Measurements from ENCODE around the gene KLF13.
A peak's percentile ranks its signal among the peaks of the same experiment; 100 is the strongest.

Gene KLF13

GRCh38 chr15:31292391-31293015, 34.1 kb upstream of the KLF13 start:
- Histone ChIP-seq H3K4me3 (ENCODE audit: low read depth in 1 of 2, low read length in 2 of 2) (no peak overlapping the region), H3K4me1 (ENCODE audit: control insufficient read depth in 1 of 2, insufficient read depth in 2 of 2, low read length in 2 of 2) (peaks cover 0 to 5% of the 10 kb centered on the region in 2 donors), H3K36me3 (ENCODE audit: control insufficient read depth in 1 of 2, insufficient read depth in 2 of 2, low read length in 2 of 2) (no peaks in the 10 kb centered on the region), H3K9me3 (ENCODE audit: control insufficient read depth in 1 of 2, low read length in 2 of 2) (peaks cover 0 to 3% of the 10 kb centered on the region in 2 donors), H3K27ac (ENCODE audit: low read length) (no peak overlapping the region), H3K27me3 (ENCODE audit: low read depth, low read length) (no peaks in the 10 kb centered on the region)

- H3K36me3 ChIP-seq (ENCODE audit: control insufficient read depth in 1 of 2, insufficient read depth in 2 of 2, low read length in 2 of 2): no peaks in the 10 kb centered on the region
- H3K4me3 ChIP-seq (ENCODE audit: low read depth in 1 of 2, low read length in 2 of 2): no peak overlapping the region
- peaks cover 0 to 5% of the 10 kb centered on the region in 2 donors for H3K4me1 ChIP-seq (ENCODE audit: control insufficient read depth in 1 of 2, insufficient read depth in 2 of 2, low read length in 2 of 2)
- H3K9me3 ChIP-seq (ENCODE audit: control insufficient read depth in 1 of 2, low read length in 2 of 2): no peaks in the 10 kb centered on the region
- no peak overlapping the region for H3K27ac ChIP-seq (ENCODE audit: low read length)
- no peaks in the 10 kb centered on the region for H3K27me3 ChIP-seq (ENCODE audit: low read depth, low read length)
These were observed 33.0 kb upstream of the KLF13 start for GRCh38 chr15:31293655-31294054.

DNA sequence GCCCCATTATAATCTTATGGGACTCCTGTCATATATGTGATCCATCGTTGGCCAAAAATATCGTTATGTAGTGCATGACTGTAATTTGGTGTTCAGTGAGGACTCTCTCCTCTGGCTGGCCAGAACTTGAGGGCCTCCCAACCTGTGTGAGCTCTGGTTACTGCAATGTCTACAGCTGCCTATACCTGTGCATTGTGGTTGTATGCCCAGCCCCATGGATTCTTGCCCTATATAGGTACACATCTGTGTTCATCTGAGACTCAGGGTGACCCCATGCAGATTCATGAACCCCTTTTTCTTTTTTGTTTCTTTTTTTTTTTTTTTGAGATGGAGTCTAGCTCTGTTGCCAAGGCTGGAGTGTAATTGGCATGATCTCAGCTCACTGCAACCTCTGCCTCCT, 32.6 kb upstream of the KLF13 start:
- Histone ChIP-seq H3K4me1 (ENCODE audit: control insufficient read depth in 1 of 2, insufficient read depth in 2 of 2, low read length in 2 of 2) (peaks cover 0 to 5% of the 10 kb centered on the region in 2 donors), H3K27me3 (ENCODE audit: low read depth, low read length) (no peaks in the 10 kb centered on the region), H3K4me3 (ENCODE audit: low read depth in 1 of 2, low read length in 2 of 2) (no peak overlapping the region), H3K36me3 (ENCODE audit: control insufficient read depth in 1 of 2, insufficient read depth in 2 of 2, low read length in 2 of 2) (no peaks in the 10 kb centered on the region), H3K27ac (ENCODE audit: low read length) (no peak overlapping the region), H3K9me3 (ENCODE audit: control insufficient read depth in 1 of 2, low read length in 2 of 2) (no peaks in the 10 kb centered on the region)

GRCh38 chr15:31295658-31296057, 31.0 kb upstream of the KLF13 start:
- Histone ChIP-seq H3K27ac (ENCODE audit: low read length) (no peak overlapping the region), H3K4me3 (ENCODE audit: low read depth in 1 of 2, low read length in 2 of 2) (no peak overlapping the region), H3K36me3 (ENCODE audit: control insufficient read depth in 1 of 2, insufficient read depth in 2 of 2, low read length in 2 of 2) (no peaks in the 10 kb centered on the region), H3K27me3 (ENCODE audit: low read depth, low read length) (no peaks in the 10 kb centered on the region), H3K9me3 (ENCODE audit: control insufficient read depth in 1 of 2, low read length in 2 of 2) (no peaks in the 10 kb centered on the region), H3K4me1 (ENCODE audit: control insufficient read depth in 1 of 2, insufficient read depth in 2 of 2, low read length in 2 of 2) (peaks cover 0 to 5% of the 10 kb centered on the region in 2 donors)

DNA sequence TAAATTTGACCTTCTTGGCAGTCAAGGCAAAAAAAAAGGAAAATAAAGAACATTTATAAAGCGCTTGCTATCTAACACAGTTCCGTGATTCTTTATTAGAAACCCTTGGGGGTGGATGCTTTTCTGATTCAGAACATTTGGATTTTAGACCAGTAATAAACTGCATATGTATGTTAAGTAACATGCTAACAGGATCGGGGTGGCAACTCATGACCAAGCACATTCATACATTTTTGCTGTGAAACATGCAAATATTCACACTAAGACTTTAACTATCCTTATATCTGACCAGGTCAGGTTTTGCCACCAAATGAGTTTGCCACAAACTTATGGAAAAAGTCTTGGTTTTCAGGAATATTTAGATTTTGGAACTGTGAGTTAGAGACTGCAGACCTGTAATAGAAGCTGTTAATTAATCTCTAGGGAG, 30.4 kb upstream of the KLF13 start:
- H3K27me3 ChIP-seq (ENCODE audit: low read depth, low read length): no peaks in the 10 kb centered on the region
- no peak overlapping the region for H3K4me3 ChIP-seq (ENCODE audit: low read depth in 1 of 2, low read length in 2 of 2)
- peaks cover 0 to 6% of the 10 kb centered on the region in 2 donors for H3K4me1 ChIP-seq (ENCODE audit: control insufficient read depth in 1 of 2, insufficient read depth in 2 of 2, low read length in 2 of 2)
- no peak overlapping the region for H3K27ac ChIP-seq (ENCODE audit: low read length)
- H3K36me3 ChIP-seq (ENCODE audit: control insufficient read depth in 1 of 2, insufficient read depth in 2 of 2, low read length in 2 of 2): no peaks in the 10 kb centered on the region
- H3K9me3 ChIP-seq (ENCODE audit: control insufficient read depth in 1 of 2, low read length in 2 of 2): no peaks in the 10 kb centered on the region

- H3K4me1 ChIP-seq (ENCODE audit: control insufficient read depth in 1 of 2, insufficient read depth in 2 of 2, low read length in 2 of 2): peaks cover 0 to 9% of the 10 kb centered on the region in 2 donors
- no peaks in the 10 kb centered on the region for H3K27me3 ChIP-seq (ENCODE audit: low read depth, low read length)
- no peaks in the 10 kb centered on the region for H3K36me3 ChIP-seq (ENCODE audit: control insufficient read depth in 1 of 2, insufficient read depth in 2 of 2, low read length in 2 of 2)
- peak overlapping the region; percentile 39 for H3K27ac ChIP-seq (ENCODE audit: low read length)
- no peaks in the 10 kb centered on the region for H3K9me3 ChIP-seq (ENCODE audit: control insufficient read depth in 1 of 2, low read length in 2 of 2)
- H3K4me3 ChIP-seq (ENCODE audit: low read depth in 1 of 2, low read length in 2 of 2): no peak overlapping the region
These were observed 29.7 kb upstream of the KLF13 start for GRCh38 chr15:31296646-31297574.

- Histone ChIP-seq H3K27ac (ENCODE audit: low read length) (no peak overlapping the region), H3K4me3 (ENCODE audit: low read depth in 1 of 2, low read length in 2 of 2) (no peak overlapping the region), H3K4me1 (ENCODE audit: control insufficient read depth in 1 of 2, insufficient read depth in 2 of 2, low read length in 2 of 2) (peaks cover 1 to 9% of the 10 kb centered on the region in 2 donors), H3K27me3 (ENCODE audit: low read depth, low read length) (no peaks in the 10 kb centered on the region), H3K36me3 (ENCODE audit: control insufficient read depth in 1 of 2, insufficient read depth in 2 of 2, low read length in 2 of 2) (no peaks in the 10 kb centered on the region), H3K9me3 (ENCODE audit: control insufficient read depth in 1 of 2, low read length in 2 of 2) (no peaks in the 10 kb centered on the region)
These were observed 28.8 kb upstream of the KLF13 start for GRCh38 chr15:31297575-31298456.

GRCh38 chr15:31298707-31299172, 27.9 kb upstream of the KLF13 start:
- H3K36me3 ChIP-seq (ENCODE audit: control insufficient read depth in 1 of 2, insufficient read depth in 2 of 2, low read length in 2 of 2): no peaks in the 10 kb centered on the region
- H3K4me3 ChIP-seq (ENCODE audit: low read depth in 1 of 2, low read length in 2 of 2): no peak overlapping the region
- no peak overlapping the region for H3K27ac ChIP-seq (ENCODE audit: low read length)
- no peaks in the 10 kb centered on the region for H3K9me3 ChIP-seq (ENCODE audit: control insufficient read depth in 1 of 2, low read length in 2 of 2)
- no peaks in the 10 kb centered on the region for H3K27me3 ChIP-seq (ENCODE audit: low read depth, low read length)
- peaks cover 10 to 12% of the 10 kb centered on the region in 2 donors for H3K4me1 ChIP-seq (ENCODE audit: control insufficient read depth in 1 of 2, insufficient read depth in 2 of 2, low read length in 2 of 2)

GRCh38 chr15:31300208-31300661, 26.4 kb upstream of the KLF13 start:
- no peaks in the 10 kb centered on the region for H3K36me3 ChIP-seq (ENCODE audit: control insufficient read depth in 1 of 2, insufficient read depth in 2 of 2, low read length in 2 of 2)
- H3K27ac ChIP-seq (ENCODE audit: low read length): no peak overlapping the region
- H3K9me3 ChIP-seq (ENCODE audit: control insufficient read depth in 1 of 2, low read length in 2 of 2): no peaks in the 10 kb centered on the region
- H3K27me3 ChIP-seq (ENCODE audit: low read depth, low read length): no peaks in the 10 kb centered on the region
- peaks cover 10 to 12% of the 10 kb centered on the region in 2 donors for H3K4me1 ChIP-seq (ENCODE audit: control insufficient read depth in 1 of 2, insufficient read depth in 2 of 2, low read length in 2 of 2)
- H3K4me3 ChIP-seq (ENCODE audit: low read depth in 1 of 2, low read length in 2 of 2): no peak overlapping the region

GRCh38 chr15:31300981-31301672, 25.5 kb upstream of the KLF13 start:
- H3K9me3 ChIP-seq (ENCODE audit: control insufficient read depth in 1 of 2, low read length in 2 of 2): no peaks in the 10 kb centered on the region
- H3K4me1 ChIP-seq (ENCODE audit: control insufficient read depth in 1 of 2, insufficient read depth in 2 of 2, low read length in 2 of 2): peaks cover 10 to 12% of the 10 kb centered on the region in 2 donors
- H3K27ac ChIP-seq (ENCODE audit: low read length): no peak overlapping the region
- H3K36me3 ChIP-seq (ENCODE audit: control insufficient read depth in 1 of 2, insufficient read depth in 2 of 2, low read length in 2 of 2): no peaks in the 10 kb centered on the region
- H3K4me3 ChIP-seq (ENCODE audit: low read depth in 1 of 2, low read length in 2 of 2): no peak overlapping the region
- H3K27me3 ChIP-seq (ENCODE audit: low read depth, low read length): no peaks in the 10 kb centered on the region
